HCT116 (cell line): ENCODE results near the gene RAD51D. TPM values are rescaled to one million over a fixed set of nuclear protein-coding genes. Genes with fewer than 3 reads are reported as not detected.

Source experiments
- ATAC-seq: fragments of 200-7000 bp; cut with Tn5 transposase; 2 replicates; pipeline ENCODE4 v1.9.1; 2020; ENCODE audit warnings: mild to moderate bottlenecking, moderate library complexity
- BruUV-seq: library from RNA; stranded (reverse); fragments of 400-500 nt; replicated peaks from 2 replicates; lab custom pipeline; 2021; lab: Mats Ljungman, UMichigan
- CTCF ChIA-PET: fragments of 300-600 bp; sonication (Branson Sonifier 250); formaldehyde crosslinking; loops from one replicate; lab custom pipeline; 2021; ENCODE audit warnings: antibody characterized with exemption; lab: Charles Lee
- POLR2A ChIA-PET: fragments of 300-600, 350-600 bp; sonication (Branson Sonifier 250); formaldehyde crosslinking; loops from one replicate; lab custom pipeline; 2021; ENCODE audit warnings: antibody characterized with exemption; lab: Charles Lee
- RAD21 ChIA-PET, 2 experiments: fragments of 300-600 bp; sonication (Branson Sonifier 250); formaldehyde crosslinking; loops; one replicate each; lab custom pipeline; 2023; ENCODE audit warnings: low total read pairs in 2 of 2; ENCODE audit not compliant: uncharacterized antibody in 2 of 2, unreplicated experiment in 2 of 2, low non-redundant PET in 1 of 2; lab: Charles Lee
- DNase-seq: peaks from one replicate; pipeline ENCODE4 v3.0.0-alpha.2; 2010; ENCODE audit warnings: low read depth, low spot score
- H2AFZ ChIP-seq: fragments of 200-600 bp; shearing (Covaris generic), sonication (generic); 2 replicates; pipeline ENCODE4 v1.6.1; 2017; ENCODE audit warnings: low read depth, mixed run types, mixed read lengths, antibody characterized with exemption, low read length; ENCODE audit not compliant: poor library complexity, severe bottlenecking
- H3K27ac ChIP-seq: 2 replicates; pipeline ENCODE4 v1.5.1; 2012; ENCODE audit warnings: low read depth, low read length
- H3K27me3 ChIP-seq: fragments of 200-600 bp; sonication (generic); 2 replicates; pipeline ENCODE4 v1.6.1; 2016; ENCODE audit warnings: mixed run types, low read length, mixed read lengths; ENCODE audit not compliant: insufficient read depth
- H3K36me3 ChIP-seq, 2 experiments: fragments of 200-500 bp in 1 of 2; fragments of 200-600 bp in 1 of 2; sonication (Bioruptor generic) in 1 of 2; sonication (generic) in 1 of 2; 2 replicates each; pipeline versions ENCODE4 v1.5.1 to v1.6.1; 2014 to 2016; ENCODE audit warnings: low read length in 2 of 2, inconsistent platforms in 1 of 2, mixed read lengths in 1 of 2, mixed run types in 1 of 2; ENCODE audit not compliant: insufficient read depth in 2 of 2, control insufficient read depth in 1 of 2
- H3K4me1 ChIP-seq, 2 experiments: fragments of 200-600 bp in 1 of 2; sonication (generic) in 1 of 2; 2 replicates each; pipeline versions ENCODE4 v1.5.1 to v1.6.1; 2012 to 2017; ENCODE audit warnings: low read length in 2 of 2, inconsistent platforms in 1 of 2, mild to moderate bottlenecking in 1 of 2, mixed read lengths in 1 of 2, mixed run types in 1 of 2, moderate library complexity in 1 of 2; ENCODE audit not compliant: insufficient read depth in 2 of 2, control insufficient read depth in 1 of 2
- H3K4me2 ChIP-seq: fragments of 200-600 bp; sonication (generic); 2 replicates; pipeline ENCODE4 v1.6.1; 2017; ENCODE audit warnings: mixed run types, low read length, mixed read lengths
- H3K4me3 ChIP-seq, 2 experiments: fragments of 200-600 bp in 1 of 2; sonication (generic) in 1 of 2; replicated peaks in 1 of 2; 2 replicates each; pipeline ENCODE4 v1.5.1; 2011 to 2016; ENCODE audit warnings: low read length in 2 of 2, control low read depth in 1 of 2, low read depth in 1 of 2, mild to moderate bottlenecking in 1 of 2, mixed read lengths in 1 of 2, mixed run types in 1 of 2
- H3K79me2 ChIP-seq: fragments of 200-600 bp; sonication (generic); 2 replicates; pipeline ENCODE4 v1.6.1; 2017; ENCODE audit warnings: mild to moderate bottlenecking, mixed run types, low read length, moderate library complexity, mixed read lengths; ENCODE audit not compliant: insufficient read depth
- H3K9ac ChIP-seq: fragments of 200-600 bp; sonication (generic); 2 replicates; pipeline ENCODE4 v1.6.1; 2016; ENCODE audit warnings: low read length, mixed read lengths
- H3K9me2 ChIP-seq: fragments of 200-600 bp; sonication (generic), shearing (Covaris generic); 2 replicates; pipeline ENCODE4 v1.6.1; 2017; ENCODE audit warnings: mixed run types, mild to moderate bottlenecking, moderate library complexity; ENCODE audit not compliant: insufficient read depth
- H3K9me3 ChIP-seq, 2 experiments: fragments of 200-500 bp in 1 of 2; fragments of 200-600 bp in 1 of 2; sonication (Bioruptor generic) in 1 of 2; sonication (generic) in 1 of 2; 2 replicates each; pipeline ENCODE4 v1.6.1; 2014 to 2017; ENCODE audit warnings: low read length in 2 of 2, mixed read lengths in 2 of 2, inconsistent platforms in 1 of 2, low read depth in 1 of 2, mild to moderate bottlenecking in 1 of 2, mixed run types in 1 of 2, moderate library complexity in 1 of 2; ENCODE audit not compliant: control insufficient read depth in 1 of 2, insufficient read depth in 1 of 2
- H4K20me1 ChIP-seq: fragments of 200-600 bp; sonication (generic), shearing (Covaris generic); 2 replicates; pipeline ENCODE4 v1.6.1; 2017; ENCODE audit warnings: mixed run types, mild to moderate bottlenecking, moderate library complexity; ENCODE audit not compliant: insufficient read depth
- CBX3 ChIP-seq: IDR thresholded peaks from 2 replicates; pipeline ENCODE4 v1.6.1; 2012; ENCODE audit warnings: low read depth
- CEBPB ChIP-seq: IDR thresholded peaks from 2 replicates; pipeline ENCODE4 v1.6.1; 2012; ENCODE audit warnings: low read depth
- EGR1 ChIP-seq: IDR thresholded peaks from 2 replicates; pipeline ENCODE4 v1.6.1; 2012; ENCODE audit warnings: low read depth
- ELF1 ChIP-seq: IDR thresholded peaks from 2 replicates; pipeline ENCODE4 v1.6.1; 2012; ENCODE audit warnings: low read depth, borderline replicate concordance
- EZH2 ChIP-seq: fragments of 200-600 bp; sonication (generic); IDR thresholded peaks from 2 replicates; pipeline ENCODE4 v1.6.1; 2017; ENCODE audit warnings: antibody characterized with exemption, mixed run types
- EZH2phosphoT487 ChIP-seq: fragments of 200-600 bp; IDR thresholded peaks from 2 replicates; pipeline ENCODE4 v1.6.1; 2018; ENCODE audit warnings: antibody characterized with exemption, borderline replicate concordance
- FOSL1 ChIP-seq: IDR thresholded peaks from 2 replicates; pipeline ENCODE4 v1.6.1; 2012; ENCODE audit warnings: low read depth
- POLR2A ChIP-seq: IDR thresholded peaks from 2 replicates; pipeline ENCODE4 v1.7.0; 2011; ENCODE audit warnings: borderline replicate concordance; ENCODE audit not compliant: insufficient read depth, insufficient read length; ENCODE audit errors: extremely low read depth
- POLR2AphosphoS5 ChIP-seq: IDR thresholded peaks from 2 replicates; pipeline ENCODE4 v1.6.1; 2011; ENCODE audit warnings: mild to moderate bottlenecking, low read depth, low read length, moderate library complexity
- REST ChIP-seq: IDR thresholded peaks from 2 replicates; pipeline ENCODE4 v1.6.1; 2012; ENCODE audit warnings: low read depth
- SIN3A ChIP-seq: IDR thresholded peaks from 2 replicates; pipeline ENCODE4 v1.6.1; 2012; ENCODE audit warnings: low read depth
- YY1 ChIP-seq: IDR thresholded peaks from 2 replicates; pipeline ENCODE4 v1.6.1; 2011; ENCODE audit warnings: low read length, low read depth, moderate library complexity, mild to moderate bottlenecking; ENCODE audit not compliant: insufficient replicate concordance; ENCODE audit errors: extremely low read depth
- ZFX ChIP-seq: fragments of 450-650 bp; IDR thresholded peaks from 2 replicates; pipeline ENCODE4 v1.6.1; 2017
- ZNF274 ChIP-seq: fragments of 200-500 bp; sonication (Bioruptor generic); IDR thresholded peaks from 2 replicates; pipeline ENCODE4 v1.6.1; 2014; ENCODE audit warnings: mild to moderate bottlenecking, low read depth, low read length, inconsistent platforms
- intact Hi-C: fragments of 100-400 bp; cut with micrococcal nuclease; formaldehyde crosslinking; loops from 2 replicates; pipeline ENCODE4 v1.10.0; 2022
- total RNA-seq: library from RNA; stranded (reverse); gene quantifications from one replicate; pipeline ENCODE4 v1.2.1, GENCODE V29; 2021; ENCODE audit not compliant: unreplicated experiment
- TF ChIP-seq, protein P1 (sequence below): IDR thresholded peaks from 2 replicates; pipeline ENCODE4 v1.6.1; 2011; ENCODE audit warnings: mild to moderate bottlenecking, low read length, moderate library complexity; ENCODE audit not compliant: insufficient replicate concordance; ENCODE audit errors: extremely low read depth
- TF ChIP-seq, protein P2 (sequence below): IDR thresholded peaks from 2 replicates; pipeline ENCODE4 v1.6.1; 2012
- TF ChIP-seq, protein P3 (sequence below): IDR thresholded peaks from 2 replicates; pipeline ENCODE4 v1.6.1; 2012
- TF ChIP-seq, protein P4 (sequence below), 3 experiments: fragments of 200-600 bp in 1 of 3; sonication (generic) in 1 of 3; IDR thresholded peaks in 2 of 3; conservative IDR thresholded peaks in 1 of 3; 2 replicates each; pipeline ENCODE4 v1.5.1; 2012 to 2017; ENCODE audit warnings: low read depth in 2 of 3, low read length in 2 of 3, antibody characterized with exemption in 1 of 3, borderline replicate concordance in 1 of 3, control low read depth in 1 of 3, mild to moderate bottlenecking in 1 of 3, mixed read lengths in 1 of 3, mixed run types in 1 of 3, moderate library complexity in 1 of 3; ENCODE audit not compliant: insufficient read depth in 1 of 3

RAD51D gene
- total RNA-seq, 1 experiment from 2014 or later, result 12.9 TPM

GRCh38 chr17:35074711-35075707 lies 44.7 kb downstream of the RAD51D start:
- BruUV-seq, result no TSS peak
- no peak for ATAC-seq
- no peak overlapping the region for H3K4me2 ChIP-seq

More at GRCh38 chr17:35074711-35075707, 44.7 kb downstream of the RAD51D start:
- POLR2A ChIA-PET, result no interaction called here
- Histone ChIP-seq H3K9me3 (no peaks in the 10 kb centered on the region), H3K4me3 (no peak overlapping the region), H2AFZ (no peak overlapping the region), H3K9me2 (no peaks in the 10 kb centered on the region; the same call in 1 of the 2 replicates), H3K79me2 (peaks cover 74% of the 10 kb centered on the region), H3K36me3 (0 out of 4 replicates have a peak, but pooled peaks cover 0 to 4% of the 10 kb centered on the region in 2 experiments), H3K27me3 (no peaks in the 10 kb centered on the region), H4K20me1 (no peaks in the 10 kb centered on the region), H3K27ac (no peak overlapping the region), H3K4me1 (peaks cover 14 to 15% of the 10 kb centered on the region in 2 experiments; a peak in 3 of 4 replicates), H3K9ac (no peak overlapping the region)
- RAD21 ChIA-PET, result no interaction called here
- no peak for DNase-seq
- intact Hi-C loops, result no loop called here
- TF ChIP-seq ELF1 (no peak), EGR1 (no peak), POLR2AphosphoS5 (no peak), CBX3 (no peak), POLR2A (no peak), CEBPB (no peak), ZNF274 (no peak), FOSL1 (no peak), SIN3A (no peak), REST (no peak), EZH2phosphoT487 (no peak), YY1 (no peak), ZFX (no peak), EZH2 (no peak)
- TF ChIP-seq, protein P1, sequence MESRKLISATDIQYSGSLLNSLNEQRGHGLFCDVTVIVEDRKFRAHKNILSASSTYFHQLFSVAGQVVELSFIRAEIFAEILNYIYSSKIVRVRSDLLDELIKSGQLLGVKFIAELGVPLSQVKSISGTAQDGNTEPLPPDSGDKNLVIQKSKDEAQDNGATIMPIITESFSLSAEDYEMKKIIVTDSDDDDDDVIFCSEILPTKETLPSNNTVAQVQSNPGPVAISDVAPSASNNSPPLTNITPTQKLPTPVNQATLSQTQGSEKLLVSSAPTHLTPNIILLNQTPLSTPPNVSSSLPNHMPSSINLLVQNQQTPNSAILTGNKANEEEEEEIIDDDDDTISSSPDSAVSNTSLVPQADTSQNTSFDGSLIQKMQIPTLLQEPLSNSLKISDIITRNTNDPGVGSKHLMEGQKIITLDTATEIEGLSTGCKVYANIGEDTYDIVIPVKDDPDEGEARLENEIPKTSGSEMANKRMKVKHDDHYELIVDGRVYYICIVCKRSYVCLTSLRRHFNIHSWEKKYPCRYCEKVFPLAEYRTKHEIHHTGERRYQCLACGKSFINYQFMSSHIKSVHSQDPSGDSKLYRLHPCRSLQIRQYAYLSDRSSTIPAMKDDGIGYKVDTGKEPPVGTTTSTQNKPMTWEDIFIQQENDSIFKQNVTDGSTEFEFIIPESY, result no peak
- TF ChIP-seq, protein P2, sequence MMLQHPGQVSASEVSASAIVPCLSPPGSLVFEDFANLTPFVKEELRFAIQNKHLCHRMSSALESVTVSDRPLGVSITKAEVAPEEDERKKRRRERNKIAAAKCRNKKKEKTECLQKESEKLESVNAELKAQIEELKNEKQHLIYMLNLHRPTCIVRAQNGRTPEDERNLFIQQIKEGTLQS, result no peak
- TF ChIP-seq, protein P3, sequence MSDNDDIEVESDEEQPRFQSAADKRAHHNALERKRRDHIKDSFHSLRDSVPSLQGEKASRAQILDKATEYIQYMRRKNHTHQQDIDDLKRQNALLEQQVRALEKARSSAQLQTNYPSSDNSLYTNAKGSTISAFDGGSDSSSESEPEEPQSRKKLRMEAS, result no peak
- TF ChIP-seq, protein P4, sequence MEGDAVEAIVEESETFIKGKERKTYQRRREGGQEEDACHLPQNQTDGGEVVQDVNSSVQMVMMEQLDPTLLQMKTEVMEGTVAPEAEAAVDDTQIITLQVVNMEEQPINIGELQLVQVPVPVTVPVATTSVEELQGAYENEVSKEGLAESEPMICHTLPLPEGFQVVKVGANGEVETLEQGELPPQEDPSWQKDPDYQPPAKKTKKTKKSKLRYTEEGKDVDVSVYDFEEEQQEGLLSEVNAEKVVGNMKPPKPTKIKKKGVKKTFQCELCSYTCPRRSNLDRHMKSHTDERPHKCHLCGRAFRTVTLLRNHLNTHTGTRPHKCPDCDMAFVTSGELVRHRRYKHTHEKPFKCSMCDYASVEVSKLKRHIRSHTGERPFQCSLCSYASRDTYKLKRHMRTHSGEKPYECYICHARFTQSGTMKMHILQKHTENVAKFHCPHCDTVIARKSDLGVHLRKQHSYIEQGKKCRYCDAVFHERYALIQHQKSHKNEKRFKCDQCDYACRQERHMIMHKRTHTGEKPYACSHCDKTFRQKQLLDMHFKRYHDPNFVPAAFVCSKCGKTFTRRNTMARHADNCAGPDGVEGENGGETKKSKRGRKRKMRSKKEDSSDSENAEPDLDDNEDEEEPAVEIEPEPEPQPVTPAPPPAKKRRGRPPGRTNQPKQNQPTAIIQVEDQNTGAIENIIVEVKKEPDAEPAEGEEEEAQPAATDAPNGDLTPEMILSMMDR (IDR thresholded peaks at IDR 0.05 in 2 of 3, conservative IDR thresholded peaks at IDR 0.05 in 1 of 3; ENCODE audit: borderline replicate concordance in 1 of 3, insufficient read depth in 1 of 3, low read depth in 2 of 3, low read length in 2 of 3), result no peak
- CTCF ChIA-PET, result no interaction called here
